Measurements from ENCODE around the gene VPS35L. TPM values are rescaled to one million over a fixed set of nuclear protein-coding genes. Genes with fewer than 3 reads are reported as not detected.

The VPS35L gene
- total RNA-seq, 2 donors from 2014 or later, result 58.8 to 74.0 TPM

DNA sequence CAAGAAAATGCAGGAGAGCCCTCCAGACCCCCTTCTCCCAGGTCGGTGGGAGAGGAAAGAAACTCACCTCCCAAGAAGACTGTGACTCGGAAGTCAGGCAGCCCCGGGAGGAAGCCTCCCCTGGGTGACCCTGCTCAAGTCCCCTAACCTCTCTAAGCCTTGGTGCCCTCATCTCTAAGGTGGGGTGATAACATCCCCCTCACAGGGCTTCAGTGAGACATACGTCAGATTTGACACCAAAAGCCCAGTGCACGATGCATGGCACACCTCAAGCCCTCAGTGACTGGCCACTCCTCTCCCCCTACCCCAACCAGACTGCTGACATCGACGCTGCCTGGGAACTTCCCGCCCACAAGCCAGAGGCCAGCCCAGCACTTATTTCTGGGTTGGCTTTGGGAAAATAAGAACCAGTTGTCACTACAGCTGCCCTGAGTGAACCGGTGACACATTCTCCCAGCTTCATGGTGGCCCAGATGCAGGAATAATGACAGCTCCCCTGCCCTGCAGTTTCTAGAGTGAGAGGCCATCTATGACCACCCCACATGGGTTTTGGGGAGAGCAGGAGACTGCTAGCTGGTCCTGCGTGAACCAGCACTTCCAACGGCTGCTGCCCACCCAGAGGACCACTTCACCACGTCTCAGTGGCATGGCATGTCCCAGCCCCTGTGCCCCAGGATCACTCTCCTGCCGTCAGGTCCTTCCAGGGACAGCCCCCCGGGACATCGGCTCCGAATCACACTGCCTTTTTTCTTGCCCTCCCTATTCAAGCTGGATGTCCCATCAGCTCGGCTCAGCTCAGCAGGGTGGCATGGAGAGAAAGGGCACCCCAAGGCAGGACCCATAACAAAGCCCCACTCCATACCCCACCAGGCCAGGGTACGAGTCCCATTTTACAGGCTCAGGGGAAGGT, 153.0 kb downstream of the VPS35L start:
- no peak for DNase-seq (ENCODE audit: low spot score)
- 74% methylated on average over 18 of the region's 18 CpGs for WGBS
- Histone ChIP-seq H3K4me3 (no peak overlapping the region), H3K27ac (no peak overlapping the region), H3K9me3 (no peaks in the 10 kb centered on the region), H3K36me3 (peaks cover 0 to 5% of the 10 kb centered on the region in 2 donors), H3K4me1 (replicated peaks) (no peaks in the 10 kb centered on the region), H3K27me3 (replicated peaks; ENCODE audit: insufficient read depth) (no peaks in the 10 kb centered on the region)
- TF ChIP-seq, protein P1, sequence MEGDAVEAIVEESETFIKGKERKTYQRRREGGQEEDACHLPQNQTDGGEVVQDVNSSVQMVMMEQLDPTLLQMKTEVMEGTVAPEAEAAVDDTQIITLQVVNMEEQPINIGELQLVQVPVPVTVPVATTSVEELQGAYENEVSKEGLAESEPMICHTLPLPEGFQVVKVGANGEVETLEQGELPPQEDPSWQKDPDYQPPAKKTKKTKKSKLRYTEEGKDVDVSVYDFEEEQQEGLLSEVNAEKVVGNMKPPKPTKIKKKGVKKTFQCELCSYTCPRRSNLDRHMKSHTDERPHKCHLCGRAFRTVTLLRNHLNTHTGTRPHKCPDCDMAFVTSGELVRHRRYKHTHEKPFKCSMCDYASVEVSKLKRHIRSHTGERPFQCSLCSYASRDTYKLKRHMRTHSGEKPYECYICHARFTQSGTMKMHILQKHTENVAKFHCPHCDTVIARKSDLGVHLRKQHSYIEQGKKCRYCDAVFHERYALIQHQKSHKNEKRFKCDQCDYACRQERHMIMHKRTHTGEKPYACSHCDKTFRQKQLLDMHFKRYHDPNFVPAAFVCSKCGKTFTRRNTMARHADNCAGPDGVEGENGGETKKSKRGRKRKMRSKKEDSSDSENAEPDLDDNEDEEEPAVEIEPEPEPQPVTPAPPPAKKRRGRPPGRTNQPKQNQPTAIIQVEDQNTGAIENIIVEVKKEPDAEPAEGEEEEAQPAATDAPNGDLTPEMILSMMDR (IDR thresholded peaks at IDR 0.05), result no peak
- TF ChIP-seq POLR2A (IDR thresholded peaks at IDR 0.05), result no peak
- intact Hi-C loops (cut with DNase I), result no loop called here

DNA sequence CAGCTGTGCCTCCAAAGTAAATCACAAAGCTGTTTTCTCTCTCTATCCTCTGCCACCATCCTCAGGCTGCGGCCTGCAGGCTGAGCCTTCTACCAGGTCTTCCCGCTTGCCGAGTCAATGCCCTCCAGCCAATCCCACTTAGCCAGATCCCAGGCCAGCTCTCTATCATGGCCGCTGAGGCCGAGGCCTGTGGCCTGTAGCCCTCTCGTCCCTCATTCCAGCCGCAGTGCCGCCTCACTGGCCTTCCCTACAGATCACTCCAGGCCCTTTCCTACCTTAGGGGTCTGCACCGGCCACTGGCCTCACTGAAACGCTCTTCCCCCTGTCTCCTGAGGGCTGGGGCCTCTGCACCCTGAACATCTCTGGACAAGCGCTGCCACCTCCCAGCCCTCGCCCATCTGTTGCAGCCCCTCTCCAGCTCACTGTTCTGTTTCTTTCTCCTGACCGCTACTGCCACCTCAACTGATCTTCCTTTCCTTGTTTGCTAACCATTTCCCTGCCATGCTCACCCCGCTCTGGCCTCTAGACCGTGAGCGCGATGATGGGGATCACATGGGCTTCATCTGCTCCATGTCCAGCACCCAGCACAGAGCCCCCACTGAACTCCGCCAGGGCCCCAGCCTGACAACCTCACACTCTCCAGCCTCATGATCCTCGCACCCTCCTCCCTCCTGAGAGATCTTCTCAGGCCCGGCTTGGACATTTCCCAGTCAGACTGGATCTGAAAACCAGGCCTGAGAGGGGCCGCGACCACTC, 154.1 kb downstream of the VPS35L start:
- no peaks in the 10 kb centered on the region for H3K27me3 ChIP-seq (replicated peaks; ENCODE audit: insufficient read depth)
- TF ChIP-seq, protein P1 (IDR thresholded peaks at IDR 0.05), result no peak
- TF ChIP-seq POLR2AphosphoS5 (IDR thresholded peaks at IDR 0.05) (no peak), POLR2A (IDR thresholded peaks at IDR 0.05) (no peak)
- H3K4me1 ChIP-seq (replicated peaks), result no peaks in the 10 kb centered on the region
- no peak for DNase-seq (ENCODE audit: low spot score)
- H3K27ac ChIP-seq, result no peak overlapping the region
- no peaks in the 10 kb centered on the region for H3K9me3 ChIP-seq
- H3K36me3 ChIP-seq, result peaks cover 3 to 7% of the 10 kb centered on the region in 2 donors
- 89% methylated on average over 22 of the region's 22 CpGs for WGBS
- intact Hi-C loops (cut with DNase I), result loop anchor here (10.0 kb wide), 1 partner anchor 105 kb away; no protein-coding TSS in a partner anchor
- H3K4me3 ChIP-seq, result no peak overlapping the region

DNA sequence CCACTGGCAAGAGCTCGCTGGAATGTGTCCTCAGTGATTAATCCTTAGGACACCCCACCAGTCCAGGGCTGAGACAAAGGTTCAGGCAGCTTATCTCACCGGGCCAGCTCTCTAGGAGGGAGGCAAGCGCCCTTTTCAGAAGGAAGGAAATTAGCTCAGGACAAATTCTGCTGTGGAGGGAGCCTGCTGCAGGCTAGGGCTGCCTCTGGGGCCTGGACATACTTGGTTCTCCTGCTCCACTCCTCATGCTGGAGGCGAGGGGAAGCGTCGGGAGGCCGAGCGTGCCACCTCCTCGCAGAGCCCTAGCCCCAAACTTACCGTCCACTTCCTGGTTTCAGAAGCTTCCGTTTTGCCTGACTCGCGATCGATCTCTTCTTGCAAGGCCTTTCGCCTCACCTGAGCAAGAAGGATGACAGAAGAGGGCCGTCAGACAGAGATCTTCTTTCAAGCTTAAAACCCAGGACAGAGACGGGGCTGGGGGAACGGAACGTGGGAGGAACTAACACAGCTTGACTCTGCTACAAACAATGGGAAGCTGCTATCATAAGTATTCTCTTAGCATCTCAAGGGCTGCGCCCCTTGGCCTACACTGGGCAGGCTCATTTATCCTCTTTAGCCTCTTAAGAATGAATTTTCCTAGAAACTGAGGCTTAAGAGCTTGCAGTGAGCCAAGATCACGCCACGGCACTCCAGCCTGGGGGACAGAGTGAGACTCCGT, 154.8 kb downstream of the VPS35L start:
- H3K27ac ChIP-seq, result no peak overlapping the region
- H3K4me3 ChIP-seq, result no peak overlapping the region
- H3K4me1 ChIP-seq (replicated peaks), result no peaks in the 10 kb centered on the region
- no peaks in the 10 kb centered on the region for H3K27me3 ChIP-seq (replicated peaks; ENCODE audit: insufficient read depth)
- H3K9me3 ChIP-seq, result no peaks in the 10 kb centered on the region
- no peak for DNase-seq (ENCODE audit: low spot score)
- TF ChIP-seq, protein P1 (IDR thresholded peaks at IDR 0.05), result no peak
- no peak for TF ChIP-seq POLR2A (IDR thresholded peaks at IDR 0.05)
- no peak for TF ChIP-seq POLR2AphosphoS5 (IDR thresholded peaks at IDR 0.05)
- WGBS, result 84% methylated on average over 23 of the region's 23 CpGs
- intact Hi-C loops (cut with DNase I), result loop anchor here (10.0 kb wide), 1 partner anchor 106 kb away; no protein-coding TSS in a partner anchor
- H3K36me3 ChIP-seq, result peaks cover 3 to 5% of the 10 kb centered on the region in 2 donors

DNA sequence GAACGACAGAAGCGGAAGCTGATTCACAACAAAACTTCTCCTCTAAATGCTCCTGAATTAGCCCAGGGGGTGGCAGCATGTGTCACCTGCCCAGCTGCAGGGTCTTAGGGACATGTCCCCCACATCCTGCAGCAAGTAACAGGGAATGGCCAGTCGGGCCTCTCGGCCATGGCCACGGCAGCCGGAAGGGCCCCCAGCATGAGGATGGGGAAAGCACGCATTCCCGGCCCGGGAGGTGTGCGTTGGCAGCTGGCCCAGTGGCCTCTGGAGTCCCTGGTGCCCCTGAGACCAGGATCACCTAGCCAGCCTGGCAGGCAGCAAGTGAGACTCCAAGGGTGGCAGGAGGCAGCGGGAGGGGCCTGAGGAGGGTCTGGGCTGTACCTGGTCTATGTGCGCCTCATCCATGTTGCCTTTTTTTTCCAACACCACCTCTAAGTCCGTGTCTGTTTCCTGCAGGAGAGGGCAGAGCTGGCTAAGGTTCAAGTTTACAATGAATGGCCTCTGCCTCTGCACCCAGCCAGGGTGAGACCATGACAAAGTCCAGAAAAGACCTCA, 155.6 kb downstream of the VPS35L start:
- WGBS, result 84% methylated on average over 10 of the region's 13 CpGs
- no peak overlapping the region for H3K27ac ChIP-seq
- H3K27me3 ChIP-seq (replicated peaks; ENCODE audit: insufficient read depth), result no peaks in the 10 kb centered on the region
- intact Hi-C loops (cut with DNase I), result loop anchor here (10.0 kb wide), 1 partner anchor 106 kb away; no protein-coding TSS in a partner anchor
- H3K36me3 ChIP-seq, result peaks cover 3 to 5% of the 10 kb centered on the region in 2 donors
- H3K4me1 ChIP-seq (replicated peaks), result no peaks in the 10 kb centered on the region
- no peak for DNase-seq (ENCODE audit: low spot score)
- no peaks in the 10 kb centered on the region for H3K9me3 ChIP-seq
- H3K4me3 ChIP-seq, result no peak overlapping the region
- TF ChIP-seq, protein P1 (IDR thresholded peaks at IDR 0.05), result no peak
- TF ChIP-seq POLR2AphosphoS5 (IDR thresholded peaks at IDR 0.05), result no peak
- TF ChIP-seq POLR2A (IDR thresholded peaks at IDR 0.05), result no peak

Data from prostate gland (tissue), 2 donors.